A549 (cell line): ENCODE measurements around the gene SLC17A7.

Experiments used
- CEBPB ChIP-seq, 2 experiments: fragments of >200 bp in 1 of 2; sonication (Bioruptor Twin) in 1 of 2; formaldehyde crosslinking in 1 of 2; IDR thresholded peaks; 2 replicates each; pipeline ENCODE4 v1.6.1; 2012 to 2016
- CHD2 ChIP-seq: fragments of 150-350 bp; IDR thresholded peaks from 2 replicates; pipeline ENCODE4 v1.6.1; 2014; ENCODE audit warnings: low read length; ENCODE audit not compliant: partially characterized antibody
- CTCF ChIP-seq: fragments of >200 bp; sonication (Bioruptor Twin); formaldehyde crosslinking; IDR thresholded peaks from 3 replicates; pipeline ENCODE4 v1.5.1; 2016
- EP300 ChIP-seq, 2 experiments: fragments of >200 bp; sonication (Bioruptor Twin); formaldehyde crosslinking; IDR thresholded peaks; 2 replicates in 1 of 2; 3 replicates in 1 of 2; pipeline ENCODE4 v1.6.1; 2016 to 2017
- HDAC2 ChIP-seq: fragments of 200-600 bp; sonication (generic); IDR thresholded peaks from 2 replicates; pipeline ENCODE4 v1.6.1; 2016
- MAFK ChIP-seq: fragments of 450-650 bp; IDR thresholded peaks from 2 replicates; pipeline ENCODE4 v1.6.1; 2014; ENCODE audit not compliant: partially characterized antibody
- MYC ChIP-seq: IDR thresholded peaks from 2 replicates; pipeline ENCODE4 v1.6.1; 2012; ENCODE audit warnings: mild to moderate bottlenecking, inconsistent platforms, low read length, improper control_type of control experiment, borderline replicate concordance
- NPAS2 ChIP-seq: fragments of 250-450 bp; sonication (Bioruptor Pico); IDR thresholded peaks from 2 replicates; pipeline ENCODE4 v1.8.0; 2022; ENCODE audit warnings: mild to moderate bottlenecking, moderate library complexity, borderline replicate concordance
- POLR2A ChIP-seq: IDR thresholded peaks from 2 replicates; pipeline ENCODE4 v1.6.1; 2012; ENCODE audit warnings: mild to moderate bottlenecking, low read length
- RARB ChIP-seq: fragments of 250-450 bp; sonication (Bioruptor Pico); IDR thresholded peaks from 2 replicates; pipeline ENCODE4 v1.8.0; 2021; ENCODE audit warnings: mild to moderate bottlenecking, moderate library complexity
- REST ChIP-seq: fragments of 200-600 bp; sonication (generic); IDR thresholded peaks from 2 replicates; pipeline ENCODE4 v1.6.1; 2016; ENCODE audit warnings: antibody characterized with exemption, mild to moderate bottlenecking, moderate library complexity

GRCh38 chr19:49440439-49441209 lies 703 bp downstream of the SLC17A7 start:
- TF ChIP-seq MYC, result no peak
- no peak for TF ChIP-seq MAFK
- TF ChIP-seq POLR2A, result no peak
- no peak for TF ChIP-seq CTCF
- TF ChIP-seq REST, result no peak
- TF ChIP-seq HDAC2, result no peak
- no peak for TF ChIP-seq NPAS2 (CRISPR knock-in tag)
- TF ChIP-seq CHD2, result no peak
- no peak for TF ChIP-seq EP300 (IDR thresholded peaks at IDR 0.05)
- no peak for TF ChIP-seq CEBPB (IDR thresholded peaks at IDR 0.05)
- TF ChIP-seq RARB (CRISPR knock-in tag), result no peak
